D341Med (cell line): ENCODE data around the gene TRAF3IP1.
"Not testable (repeated sequence)": the region's sequence is repeated elsewhere in the genome, so short reads cannot be mapped to it uniquely, and the experiment has no call there.

ENCODE experiments used
- DNase-seq: peaks from one replicate; pipeline ENCODE4 v3.0.0; 2012; ENCODE audit warnings: low spot score

Gene TRAF3IP1

GRCh38 chr2:238308177-238308576, 12.1 kb upstream of the TRAF3IP1 start:
- no peak for DNase-seq

- DNase-seq, result not testable (repeated sequence)
Observed at GRCh38 chr2:238310721-238311120, 9.6 kb upstream of the TRAF3IP1 start.

- DNase-seq, result no peak
Observed at GRCh38 chr2:238313289-238313990, 6.9 kb upstream of the TRAF3IP1 start.

GRCh38 chr2:238313991-238314350, 6.3 kb upstream of the TRAF3IP1 start:
- no peak for DNase-seq

- DNase-seq, result no peak
Observed at GRCh38 chr2:238314576-238314975, 5.7 kb upstream of the TRAF3IP1 start.

- no peak for DNase-seq
Observed at GRCh38 chr2:238315031-238315595, 5.2 kb upstream of the TRAF3IP1 start.

GRCh38 chr2:238320648-238321281, 447 bp downstream of the TRAF3IP1 start:
- peak; percentile 63 for DNase-seq

GRCh38 chr2:238321467-238321866, 1.1 kb downstream of the TRAF3IP1 start:
- DNase-seq, result no peak

GRCh38 chr2:238322001-238322411, 1.7 kb downstream of the TRAF3IP1 start:
- DNase-seq, result no peak

- not testable (repeated sequence) for DNase-seq
Observed at GRCh38 chr2:238324248-238324647, 3.9 kb downstream of the TRAF3IP1 start.

- DNase-seq, result no peak
Observed at GRCh38 chr2:238325694-238326093, 5.4 kb downstream of the TRAF3IP1 start.

GRCh38 chr2:238326801-238327365, 6.6 kb downstream of the TRAF3IP1 start:
- DNase-seq, result no peak

GRCh38 chr2:238327751-238328150, 7.4 kb downstream of the TRAF3IP1 start:
- no peak for DNase-seq

- DNase-seq, result no peak
Observed at GRCh38 chr2:238330391-238330790, 10.1 kb downstream of the TRAF3IP1 start.

GRCh38 chr2:238331916-238332315, 11.6 kb downstream of the TRAF3IP1 start:
- no peak for DNase-seq

- DNase-seq, result no peak
Observed at GRCh38 chr2:238334885-238335284, 14.6 kb downstream of the TRAF3IP1 start.

- DNase-seq, result not testable (repeated sequence)
Observed at GRCh38 chr2:238335591-238335990, 15.3 kb downstream of the TRAF3IP1 start.

- DNase-seq, result no peak
Observed at GRCh38 chr2:238336151-238336550, 15.8 kb downstream of the TRAF3IP1 start.

GRCh38 chr2:238336793-238337444, 16.6 kb downstream of the TRAF3IP1 start:
- DNase-seq, result no peak

GRCh38 chr2:238337846-238338245, 17.5 kb downstream of the TRAF3IP1 start:
- no peak for DNase-seq

- no peak for DNase-seq
Observed at GRCh38 chr2:238338710-238339394, 18.5 kb downstream of the TRAF3IP1 start.

- no peak for DNase-seq
Observed at GRCh38 chr2:238339395-238339780, 19.1 kb downstream of the TRAF3IP1 start.
